Mesendoderm (in vitro differentiated cells): Measurements from ENCODE around the gene RPRD1B. TPM values are rescaled to one million over a fixed set of nuclear protein-coding genes. Genes with fewer than 3 reads are reported as not detected.

Experiments
- DNase-seq: peaks from one replicate; pipeline ENCODE4 v3.0.0; 2013
- H2AK5ac ChIP-seq: 2 replicates; pipeline ENCODE4 v1.6.1; 2013; ENCODE audit warnings: low read length, inconsistent platforms
- H2BK120ac ChIP-seq: 2 replicates; pipeline ENCODE4 v1.6.1; 2013; ENCODE audit warnings: low read depth, mild to moderate bottlenecking, low read length, moderate library complexity, mixed read lengths
- H2BK15ac ChIP-seq: replicated peaks from 2 replicates; pipeline ENCODE4 v1.6.1; 2013; ENCODE audit warnings: low read depth, mild to moderate bottlenecking, moderate library complexity
- H2BK5ac ChIP-seq: 2 replicates; pipeline ENCODE4 v1.6.1; 2013; ENCODE audit warnings: low read length, inconsistent platforms
- H3K18ac ChIP-seq: 2 replicates; pipeline ENCODE4 v1.6.1; 2013; ENCODE audit warnings: mild to moderate bottlenecking, low read length, mixed read lengths
- H3K23ac ChIP-seq: one replicate; pipeline ENCODE4 v1.6.1; 2013; ENCODE audit warnings: low read length
- H3K27ac ChIP-seq: 2 replicates; pipeline ENCODE4 v1.5.1; 2013; ENCODE audit warnings: low read depth, mild to moderate bottlenecking, inconsistent platforms, low read length, moderate library complexity
- H3K27me3 ChIP-seq: 2 replicates; pipeline ENCODE4 v1.6.1; 2013; ENCODE audit warnings: low read length, control low read depth, mild to moderate bottlenecking, inconsistent platforms; ENCODE audit not compliant: insufficient read depth, poor library complexity
- H3K36me3 ChIP-seq: 2 replicates; pipeline ENCODE4 v1.6.1; 2013; ENCODE audit warnings: low read length, inconsistent platforms; ENCODE audit not compliant: control insufficient read depth, insufficient read depth
- H3K4ac ChIP-seq: one replicate; pipeline ENCODE4 v1.6.1; 2013; ENCODE audit warnings: low read depth, mild to moderate bottlenecking, low read length, moderate library complexity
- H3K4me1 ChIP-seq: 2 replicates; pipeline ENCODE4 v1.6.1; 2013; ENCODE audit warnings: low read depth, low read length, inconsistent platforms; ENCODE audit not compliant: control insufficient read depth
- H3K4me2 ChIP-seq: 2 replicates; pipeline ENCODE4 v1.6.1; 2013; ENCODE audit warnings: low read length
- H3K4me3 ChIP-seq: 2 replicates; pipeline ENCODE4 v1.5.1; 2013; ENCODE audit warnings: mild to moderate bottlenecking, low read length
- H3K56ac ChIP-seq: one replicate; pipeline ENCODE4 v1.6.1; 2013; ENCODE audit warnings: low read length
- H3K79me1 ChIP-seq: 2 replicates; pipeline ENCODE4 v1.6.1; 2013; ENCODE audit warnings: low read length, inconsistent platforms
- H3K79me2 ChIP-seq: 2 replicates; pipeline ENCODE4 v1.6.1; 2013; ENCODE audit warnings: mild to moderate bottlenecking, low read length; ENCODE audit not compliant: control insufficient read depth, insufficient read depth
- H3K9ac ChIP-seq: 2 replicates; pipeline ENCODE4 v1.6.1; 2013; ENCODE audit warnings: low read length, inconsistent platforms
- H4K5ac ChIP-seq: one replicate; pipeline ENCODE4 v1.6.1; 2013; ENCODE audit warnings: low read length
- H4K8ac ChIP-seq: one replicate; pipeline ENCODE4 v1.6.1; 2013; ENCODE audit warnings: low read depth, mild to moderate bottlenecking, control low read depth, low read length, moderate library complexity
- WGBS: extraction: QIAGEN DNeasy Blood & Tissue Kit; methylation state at CpG from one replicate; pipeline ENCODE4 v1.1.7; 2013; ENCODE audit warnings: low lambda C conversion rate, missing lambda C conversion rate; ENCODE audit not compliant: insufficient coverage; ENCODE audit errors: extremely low coverage; 5-methylcytosine and 5-hydroxymethylcytosine counted together
- small RNA-seq: library from polyadenylated mRNA; stranded (forward); fragments of <200 nt; extraction: miRNeasy Mini kit (QIAGEN cat#:217004); gene quantifications from one replicate; pipeline ENCODE3, GENCODE V24; 2013; ENCODE audit not compliant: insufficient read depth

Gene RPRD1B

GRCh38 chr20:38139156-38139912, 105.8 kb downstream of the RPRD1B start:
- H3K4ac ChIP-seq, result no peak overlapping the region
- no peak overlapping the region for H2BK15ac ChIP-seq
- H3K36me3 ChIP-seq, result no peaks in the 10 kb centered on the region
- peaks cover 6% of the 10 kb centered on the region for H3K4me1 ChIP-seq
- WGBS, result no CpG with 5 or more reads among the region's 25 CpGs
- peak overlapping the region; percentile 49 for H3K56ac ChIP-seq
- no peak for DNase-seq
- H2BK120ac ChIP-seq, result no peak overlapping the region
- no peak overlapping the region for H4K5ac ChIP-seq
- H3K18ac ChIP-seq, result no peak overlapping the region
- no peaks in the 10 kb centered on the region for H3K27me3 ChIP-seq
- H2BK5ac ChIP-seq, result no peak overlapping the region
- no peak overlapping the region for H3K9ac ChIP-seq
- H3K4me2 ChIP-seq, result no peak overlapping the region
- H3K23ac ChIP-seq, result no peak overlapping the region
- no peak overlapping the region for H4K8ac ChIP-seq
- no peaks in the 10 kb centered on the region for H3K79me2 ChIP-seq
- H3K4me3 ChIP-seq, result no peak overlapping the region
- H3K27ac ChIP-seq, result no peak overlapping the region
- no peaks in the 10 kb centered on the region for H3K79me1 ChIP-seq
- no peak overlapping the region for H2AK5ac ChIP-seq

GRCh38 chr20:38139977-38140753, 106.6 kb downstream of the RPRD1B start:
- Histone ChIP-seq H4K5ac (no peak overlapping the region), H3K36me3 (no peaks in the 10 kb centered on the region), H3K18ac (no peak overlapping the region), H3K79me1 (no peaks in the 10 kb centered on the region), H3K56ac (peak overlapping the region; percentile 5), H2BK5ac (no peak overlapping the region), H2BK120ac (no peak overlapping the region), H3K4me3 (no peak overlapping the region), H3K4ac (no peak overlapping the region), H3K23ac (no peak overlapping the region), H4K8ac (no peak overlapping the region), H3K4me1 (no peaks in the 10 kb centered on the region), H3K4me2 (no peak overlapping the region), H2BK15ac (no peak overlapping the region), H3K9ac (no peak overlapping the region), H3K27ac (no peak overlapping the region), H2AK5ac (no peak overlapping the region), H3K79me2 (no peaks in the 10 kb centered on the region), H3K27me3 (no peaks in the 10 kb centered on the region)
- no CpG with 5 or more reads among the region's 12 CpGs for WGBS
- DNase-seq, result peak; percentile 70

- no CpG with 5 or more reads among the region's 23 CpGs for WGBS
- Histone ChIP-seq H3K9ac (no peak overlapping the region), H4K8ac (no peak overlapping the region), H3K4me3 (no peak overlapping the region), H3K4me1 (no peaks in the 10 kb centered on the region), H4K5ac (no peak overlapping the region), H2BK5ac (no peak overlapping the region), H3K36me3 (no peaks in the 10 kb centered on the region), H2AK5ac (no peak overlapping the region), H3K4ac (no peak overlapping the region), H3K27me3 (no peaks in the 10 kb centered on the region), H3K27ac (no peak overlapping the region), H3K23ac (no peak overlapping the region), H2BK15ac (no peak overlapping the region), H3K4me2 (no peak overlapping the region), H2BK120ac (no peak overlapping the region), H3K56ac (no peak overlapping the region), H3K79me2 (no peaks in the 10 kb centered on the region), H3K79me1 (no peaks in the 10 kb centered on the region), H3K18ac (no peak overlapping the region)
- peak; percentile 35 for DNase-seq
These were observed 107.8 kb downstream of the RPRD1B start for GRCh38 chr20:38141204-38141888.

Small RNA genes lying within 50 kb of the gene (small RNA-seq; reads per million reads assigned to genes)
- not detected for gene RN7SL237P
